Measurements from ENCODE around the gene ALKBH8.

GRCh38 chr11:107477820-107478219 lies 87.7 kb downstream of the ALKBH8 start:
- TF ChIP-seq EZH2 (IDR thresholded peaks at IDR 0.05; ENCODE audit: borderline replicate concordance, low read length) (no peak), CTCF (IDR thresholded peaks at IDR 0.05; ENCODE audit: low read length) (no peak)
